ENCODE data around the gene GPR39. TPM values are rescaled to one million over a fixed set of nuclear protein-coding genes. Genes with fewer than 3 reads are reported as not detected.
A peak's percentile ranks its signal among the peaks of the same experiment; 100 is the strongest.

Gene GPR39
- total and polyA plus RNA-seq, 2 donors (not counting 3 experiments of a cell fraction or from before 2014, with no cell fraction given): 0.03 to 0.20 TPM

- Histone ChIP-seq H3K4me2 (ENCODE audit: insufficient read depth, low read length) (no peak overlapping the region), H3K9ac (replicated peaks; ENCODE audit: extremely low read depth, insufficient read depth, low read length) (no peak overlapping the region), H4K20me1 (replicated peaks; ENCODE audit: control insufficient read depth, extremely low read depth, insufficient read depth, low read length) (no peaks in the 10 kb centered on the region), H3K27me3 (ENCODE audit: control insufficient read depth in 2 of 2, insufficient read depth in 2 of 2, low read length in 2 of 2) (no peaks in the 10 kb centered on the region), H3K79me2 (ENCODE audit: control insufficient read depth, insufficient read depth, low read length) (no peaks in the 10 kb centered on the region), H3K9me1 (replicated peaks; ENCODE audit: control insufficient read depth, extremely low read depth, insufficient read depth, low read length) (no peaks in the 10 kb centered on the region), H3K4me3 (replicated peaks in 1 of 3; ENCODE audit: insufficient read depth in 1 of 3, low read depth in 1 of 3, low read length in 3 of 3) (no peak overlapping the region), H3K27ac (ENCODE audit: insufficient read depth, low read depth, low read length) (no peak overlapping the region), H2AFZ (ENCODE audit: low read depth, low read length) (no peak overlapping the region), H3K4me1 (ENCODE audit: control insufficient read depth, extremely low read depth, insufficient read depth, low read length) (no peaks in the 10 kb centered on the region), H3K9me3 (replicated peaks; ENCODE audit: control insufficient read depth, insufficient read depth, low read length) (no peaks in the 10 kb centered on the region), H3K36me3 (ENCODE audit: control insufficient read depth in 2 of 2, extremely low read depth in 1 of 2, insufficient read depth in 2 of 2, low read length in 2 of 2) (no peaks in the 10 kb centered on the region)
- FAIRE-seq: no peak
- no peak for DNase-seq (ENCODE audit: low read depth, low spot score)
- intact Hi-C loops (cut with micrococcal nuclease): no loop called here
- ChIA-PET POLR2A (no interaction called here), CTCF (no interaction called here)
- no peak for TF ChIP-seq EZH2 (IDR thresholded peaks at IDR 0.05; ENCODE audit: borderline replicate concordance, low read depth, low read length, severe bottlenecking)
- no peak for TF ChIP-seq POLR2A (IDR thresholded peaks at IDR 0.05; ENCODE audit: low read depth, low read length)
- BruUV-seq (replicated peaks): no TSS peak
- dilution Hi-C loops (cut with MboI; ENCODE audit: extremely low pct_ligation_motif_present, low sequenced_read_pairs): no loop called here
These were observed 123.6 kb downstream of the GPR39 start for GRCh38 chr2:132540166-132540565.

- BruUV-seq (replicated peaks): no TSS peak
- Histone ChIP-seq H2AFZ (ENCODE audit: low read depth, low read length) (no peak overlapping the region), H4K20me1 (replicated peaks; ENCODE audit: control insufficient read depth, extremely low read depth, insufficient read depth, low read length) (no peaks in the 10 kb centered on the region), H3K4me1 (ENCODE audit: control insufficient read depth, extremely low read depth, insufficient read depth, low read length) (no peaks in the 10 kb centered on the region), H3K4me2 (ENCODE audit: insufficient read depth, low read length) (no peak overlapping the region), H3K4me3 (replicated peaks in 1 of 3; ENCODE audit: insufficient read depth in 1 of 3, low read depth in 1 of 3, low read length in 3 of 3) (no peak overlapping the region), H3K9me1 (replicated peaks; ENCODE audit: control insufficient read depth, extremely low read depth, insufficient read depth, low read length) (no peaks in the 10 kb centered on the region), H3K27me3 (ENCODE audit: control insufficient read depth in 2 of 2, insufficient read depth in 2 of 2, low read length in 2 of 2) (no peaks in the 10 kb centered on the region), H3K9ac (replicated peaks; ENCODE audit: extremely low read depth, insufficient read depth, low read length) (no peak overlapping the region), H3K27ac (ENCODE audit: insufficient read depth, low read depth, low read length) (no peak overlapping the region), H3K79me2 (ENCODE audit: control insufficient read depth, insufficient read depth, low read length) (no peaks in the 10 kb centered on the region), H3K9me3 (replicated peaks; ENCODE audit: control insufficient read depth, insufficient read depth, low read length) (no peaks in the 10 kb centered on the region), H3K36me3 (ENCODE audit: control insufficient read depth in 2 of 2, extremely low read depth in 1 of 2, insufficient read depth in 2 of 2, low read length in 2 of 2) (no peaks in the 10 kb centered on the region)
- peak; percentile 66 for DNase-seq (ENCODE audit: low read depth, low spot score)
- POLR2A ChIA-PET: no interaction called here
- dilution Hi-C loops (cut with MboI; ENCODE audit: extremely low pct_ligation_motif_present, low sequenced_read_pairs) (no loop called here), intact Hi-C loops (cut with micrococcal nuclease) (no loop called here)
- TF ChIP-seq MAX (IDR thresholded peaks at IDR 0.05; ENCODE audit: insufficient read depth, insufficient read length) (no peak), POLR2AphosphoS5 (IDR thresholded peaks at IDR 0.05; ENCODE audit: insufficient read depth, low read depth, low read length) (no peak), GATA2 (IDR thresholded peaks at IDR 0.05; ENCODE audit: insufficient read depth, insufficient read length, low read depth, low read length) (peak; percentile 29), JUN (IDR thresholded peaks at IDR 0.05; ENCODE audit: borderline replicate concordance, insufficient read depth, insufficient read length, low read depth) (no peak)
- CTCF ChIA-PET: interaction anchor here (0.9 to 1.6 kb wide), 4 partner anchors 13 to 1301 kb away, joined by 3 to 4 read pairs (median 3); no protein-coding TSS in a partner anchor
- no peak for FAIRE-seq
These were observed 126.5 kb downstream of the GPR39 start for GRCh38 chr2:132542953-132543569.
